HEK293 (cell line): ENCODE measurements around the gene EFCAB6.

Source experiments
- CTCF ChIA-PET: fragments of 350-600 bp; formaldehyde crosslinking; extraction: SDS; loops from one replicate; lab custom pipeline; 2021; ENCODE audit warnings: antibody characterized with exemption; lab: Yijun Ruan, JAX
- POLR2A ChIA-PET: fragments of 300-600 bp; formaldehyde crosslinking; extraction: SDS; loops from one replicate; lab custom pipeline; 2020; ENCODE audit warnings: antibody characterized with exemption, inconsistent platforms; lab: Yijun Ruan, JAX
- H3K27ac ChIP-seq: fragments of 200-500 bp; sonication (Bioruptor generic); 2 replicates; pipeline ENCODE4 v1.5.1; 2014; ENCODE audit warnings: low read depth, low read length, control low read depth, inconsistent platforms; ENCODE audit errors: extremely low read depth
- H3K36me3 ChIP-seq, 2 experiments: fragments of 200-500 bp in 1 of 2; sonication (Bioruptor generic) in 1 of 2; 1 replicate in 1 of 2; 2 replicates in 1 of 2; pipeline ENCODE4 v1.5.1; 2014 to 2017; ENCODE audit warnings: inconsistent platforms in 2 of 2, low read length in 2 of 2; ENCODE audit not compliant: control insufficient read depth in 2 of 2, insufficient read depth in 1 of 2
- H3K4me1 ChIP-seq: fragments of 200-500 bp; sonication (Bioruptor generic); 2 replicates; pipeline ENCODE4 v1.5.1; 2014; ENCODE audit warnings: mild to moderate bottlenecking, low read length, inconsistent platforms; ENCODE audit not compliant: control insufficient read depth, insufficient read depth
- H3K4me3 ChIP-seq: 2 replicates; pipeline ENCODE4 v1.5.1; 2011; ENCODE audit warnings: low read depth, mild to moderate bottlenecking, control low read depth, low read length, moderate library complexity
- H3K9me3 ChIP-seq: fragments of 200-500 bp; sonication (Bioruptor generic); 2 replicates; pipeline ENCODE4 v1.5.1; 2014; ENCODE audit warnings: low read depth, low read length, inconsistent platforms; ENCODE audit not compliant: control insufficient read depth, insufficient read depth
- BCL11B ChIP-seq: fragments of 450-650 bp; formaldehyde crosslinking; IDR thresholded peaks from 2 replicates; pipeline ENCODE4 v1.5.1; 2016; ENCODE audit warnings: low read depth, missing biosample characterization, missing genetic modification characterization
- GLI4 ChIP-seq: fragments of 450-650 bp; formaldehyde crosslinking; IDR thresholded peaks from 2 replicates; pipeline ENCODE4 v1.5.1; 2016; ENCODE audit warnings: missing biosample characterization, missing genetic modification characterization
- HOXC10 ChIP-seq: sonication (generic); formaldehyde crosslinking; IDR thresholded peaks from 2 replicates; pipeline ENCODE4 v1.8.1; 2023; ENCODE audit warnings: mild to moderate bottlenecking, missing genetic modification reagents
- MYNN ChIP-seq: fragments of 450-650 bp; formaldehyde crosslinking; IDR thresholded peaks from 2 replicates; pipeline ENCODE4 v1.5.1; 2016; ENCODE audit warnings: missing biosample characterization, missing genetic modification characterization, borderline replicate concordance
- PRDM2 ChIP-seq: fragments of 450-650 bp; formaldehyde crosslinking; IDR thresholded peaks from 2 replicates; pipeline ENCODE4 v1.5.1; 2016; ENCODE audit warnings: missing biosample characterization, missing genetic modification characterization, borderline replicate concordance
- PRDM6 ChIP-seq: fragments of 450-650 bp; formaldehyde crosslinking; IDR thresholded peaks from 2 replicates; pipeline ENCODE4 v1.5.1; 2017; ENCODE audit warnings: missing biosample characterization, missing genetic modification characterization
- ZBTB8A ChIP-seq: fragments of 450-650 bp; formaldehyde crosslinking; IDR thresholded peaks from 2 replicates; pipeline ENCODE4 v1.5.1; 2016; ENCODE audit warnings: missing biosample characterization, missing genetic modification characterization
- ZFP3 ChIP-seq: fragments of 450-650 bp; formaldehyde crosslinking; IDR thresholded peaks from 2 replicates; pipeline ENCODE4 v1.5.1; 2016; ENCODE audit warnings: low read depth, missing biosample characterization, missing genetic modification characterization
- ZFP69B ChIP-seq: fragments of 450-650 bp; formaldehyde crosslinking; IDR thresholded peaks from 2 replicates; pipeline ENCODE4 v1.5.1; 2016; ENCODE audit warnings: missing biosample characterization, missing genetic modification characterization
- ZNF175 ChIP-seq: fragments of 450-650 bp; formaldehyde crosslinking; IDR thresholded peaks from 2 replicates; pipeline ENCODE4 v1.5.1; 2016; ENCODE audit warnings: missing biosample characterization, missing genetic modification characterization
- ZNF501 ChIP-seq: fragments of 450-650 bp; formaldehyde crosslinking; IDR thresholded peaks from 2 replicates; pipeline ENCODE4 v1.5.1; 2016; ENCODE audit warnings: missing biosample characterization, missing genetic modification characterization
- ZNF571 ChIP-seq: fragments of 450-650 bp; formaldehyde crosslinking; IDR thresholded peaks from 2 replicates; pipeline ENCODE4 v1.5.0; 2017; ENCODE audit warnings: missing biosample characterization, missing genetic modification characterization
- ZNF623 ChIP-seq: fragments of 450-650 bp; formaldehyde crosslinking; IDR thresholded peaks from 2 replicates; pipeline ENCODE4 v1.5.1; 2016; ENCODE audit warnings: missing biosample characterization, missing genetic modification characterization
- ZNF660 ChIP-seq: fragments of 450-650 bp; IDR thresholded peaks from 2 replicates; pipeline ENCODE4 v1.5.1; 2018; ENCODE audit warnings: missing biosample characterization, mild to moderate bottlenecking, missing genetic modification characterization
- ZSCAN16 ChIP-seq: fragments of 450-650 bp; formaldehyde crosslinking; IDR thresholded peaks from 2 replicates; pipeline ENCODE4 v1.5.1; 2016; ENCODE audit warnings: missing biosample characterization, missing genetic modification characterization
- TF ChIP-seq, protein P1 (sequence below): fragments of 450-650 bp; formaldehyde crosslinking; conservative IDR thresholded peaks from 2 replicates; pipeline ENCODE4 v1.5.1; 2016; ENCODE audit warnings: low read depth, missing biosample characterization, missing genetic modification characterization
- TF ChIP-seq, protein P2 (sequence below): fragments of 450-650 bp; formaldehyde crosslinking; optimal IDR thresholded peaks from 2 replicates; pipeline ENCODE3; 2016; ENCODE audit warnings: missing biosample characterization, mild to moderate bottlenecking, missing genetic modification characterization

Gene EFCAB6

GRCh38 chr22:43484227-43484626, 327.9 kb downstream of the EFCAB6 start:
- CTCF ChIA-PET = no interaction called here
- no peak overlapping the region for H3K27ac ChIP-seq
- TF ChIP-seq PRDM6 (tag by site-specific recombination) (no peak), GLI4 (tag by site-specific recombination) (no peak), ZNF660 (no peak), HOXC10 (CRISPR knock-in tag) (no peak), BCL11B (no peak), PRDM2 (tag by site-specific recombination) (no peak), ZBTB8A (tag by site-specific recombination) (no peak), ZSCAN16 (tag by site-specific recombination) (no peak), ZNF501 (tag by site-specific recombination) (no peak), ZNF623 (tag by site-specific recombination) (no peak), ZNF571 (tag by site-specific recombination) (no peak), ZFP69B (no peak), ZNF175 (no peak), ZFP3 (tag by site-specific recombination) (no peak), MYNN (tag by site-specific recombination) (no peak)
- TF ChIP-seq, protein P1, sequence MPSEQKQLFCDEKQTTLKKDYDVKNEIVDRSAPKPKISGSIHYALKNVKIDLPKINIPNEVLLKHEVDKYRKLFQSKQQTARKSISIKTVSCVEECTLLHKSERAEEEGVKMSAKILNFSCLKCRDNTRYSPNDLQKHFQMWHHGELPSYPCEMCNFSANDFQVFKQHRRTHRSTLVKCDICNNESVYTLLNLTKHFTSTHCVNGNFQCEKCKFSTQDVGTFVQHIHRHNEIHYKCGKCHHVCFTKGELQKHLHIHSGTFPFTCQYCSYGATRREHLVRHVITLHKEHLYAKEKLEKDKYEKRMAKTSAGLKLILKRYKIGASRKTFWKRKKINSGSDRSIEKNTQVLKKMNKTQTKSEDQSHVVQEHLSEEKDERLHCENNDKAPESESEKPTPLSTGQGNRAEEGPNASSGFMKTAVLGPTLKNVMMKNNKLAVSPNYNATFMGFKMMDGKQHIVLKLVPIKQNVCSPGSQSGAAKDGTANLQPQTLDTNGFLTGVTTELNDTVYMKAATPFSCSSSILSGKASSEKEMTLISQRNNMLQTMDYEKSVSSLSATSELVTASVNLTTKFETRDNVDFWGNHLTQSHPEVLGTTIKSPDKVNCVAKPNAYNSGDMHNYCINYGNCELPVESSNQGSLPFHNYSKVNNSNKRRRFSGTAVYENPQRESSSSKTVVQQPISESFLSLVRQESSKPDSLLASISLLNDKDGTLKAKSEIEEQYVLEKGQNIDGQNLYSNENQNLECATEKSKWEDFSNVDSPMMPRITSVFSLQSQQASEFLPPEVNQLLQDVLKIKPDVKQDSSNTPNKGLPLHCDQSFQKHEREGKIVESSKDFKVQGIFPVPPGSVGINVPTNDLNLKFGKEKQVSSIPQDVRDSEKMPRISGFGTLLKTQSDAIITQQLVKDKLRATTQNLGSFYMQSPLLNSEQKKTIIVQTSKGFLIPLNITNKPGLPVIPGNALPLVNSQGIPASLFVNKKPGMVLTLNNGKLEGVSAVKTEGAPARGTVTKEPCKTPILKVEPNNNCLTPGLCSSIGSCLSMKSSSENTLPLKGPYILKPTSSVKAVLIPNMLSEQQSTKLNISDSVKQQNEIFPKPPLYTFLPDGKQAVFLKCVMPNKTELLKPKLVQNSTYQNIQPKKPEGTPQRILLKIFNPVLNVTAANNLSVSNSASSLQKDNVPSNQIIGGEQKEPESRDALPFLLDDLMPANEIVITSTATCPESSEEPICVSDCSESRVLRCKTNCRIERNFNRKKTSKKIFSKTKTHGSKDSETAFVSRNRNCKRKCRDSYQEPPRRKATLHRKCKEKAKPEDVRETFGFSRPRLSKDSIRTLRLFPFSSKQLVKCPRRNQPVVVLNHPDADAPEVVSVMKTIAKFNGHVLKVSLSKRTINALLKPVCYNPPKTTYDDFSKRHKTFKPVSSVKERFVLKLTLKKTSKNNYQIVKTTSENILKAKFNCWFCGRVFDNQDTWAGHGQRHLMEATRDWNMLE (tag by site-specific recombination) = no peak
- TF ChIP-seq, protein P2, sequence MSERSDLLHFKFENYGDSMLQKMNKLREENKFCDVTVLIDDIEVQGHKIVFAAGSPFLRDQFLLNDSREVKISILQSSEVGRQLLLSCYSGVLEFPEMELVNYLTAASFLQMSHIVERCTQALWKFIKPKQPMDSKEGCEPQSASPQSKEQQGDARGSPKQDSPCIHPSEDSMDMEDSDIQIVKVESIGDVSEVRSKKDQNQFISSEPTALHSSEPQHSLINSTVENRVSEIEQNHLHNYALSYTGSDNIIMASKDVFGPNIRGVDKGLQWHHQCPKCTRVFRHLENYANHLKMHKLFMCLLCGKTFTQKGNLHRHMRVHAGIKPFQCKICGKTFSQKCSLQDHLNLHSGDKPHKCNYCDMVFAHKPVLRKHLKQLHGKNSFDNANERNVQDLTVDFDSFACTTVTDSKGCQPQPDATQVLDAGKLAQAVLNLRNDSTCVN (tag by site-specific recombination) = no peak
- TF ChIP-seq, all 188 proteins: peak for 0
- POLR2A ChIA-PET = no interaction called here
- Histone ChIP-seq H3K36me3 (no peaks in the 10 kb centered on the region), H3K4me1 (no peaks in the 10 kb centered on the region), H3K9me3 (no peaks in the 10 kb centered on the region), H3K4me3 (no peak overlapping the region)
